GM12878 (cell line): Measurements from ENCODE around the gene AGAP1. TPM values are rescaled to one million over a fixed set of nuclear protein-coding genes. Genes with fewer than 3 reads are reported as not detected.

Source experiments
- ATAC-seq: fragments of 200-7000 bp; cut with Tn5 transposase; 3 replicates; pipeline ENCODE4 v1.9.1; 2020; ENCODE audit warnings: mild to moderate bottlenecking, moderate library complexity
- BruUV-seq: library from RNA; stranded (reverse); fragments of 400-500 nt; replicated peaks from 2 replicates; lab custom pipeline; 2021; lab: Mats Ljungman, UMichigan
- CTCF ChIA-PET: fragments of 300-600 bp; sonication (Branson Sonifier 250); formaldehyde crosslinking; extraction: SDS; loops from one replicate; lab custom pipeline; 2021; ENCODE audit warnings: inconsistent platforms; lab: Yijun Ruan, JAX
- POLR2A ChIA-PET: fragments of 350-600 bp; formaldehyde crosslinking; extraction: SDS; loops from one replicate; lab custom pipeline; 2021; ENCODE audit warnings: inconsistent platforms; lab: Charles Lee
- RAD21 ChIA-PET: fragments of 300-600 bp; sonication (Branson Sonifier 250); formaldehyde crosslinking; loops from one replicate; lab custom pipeline; 2023; ENCODE audit warnings: antibody characterized with exemption; ENCODE audit not compliant: unreplicated experiment; lab: Charles Lee
- SMC1A ChIA-PET: fragments of 300-600 bp; sonication (Branson Sonifier 250); formaldehyde crosslinking; loops from one replicate; lab custom pipeline; 2023; ENCODE audit not compliant: unreplicated experiment, uncharacterized antibody; lab: Charles Lee
- DNase-seq: peaks from one replicate; pipeline ENCODE4 v3.0.0-alpha.2; 2011; ENCODE audit warnings: low read depth, low spot score
- FAIRE-seq: peaks from 3 replicates; lab custom pipeline; 2011; peaks lifted over from hg19 to GRCh38; lab: Jason Lieb, UNC
- H2AFZ ChIP-seq: 2 replicates; pipeline ENCODE4 v1.6.0; 2011; ENCODE audit warnings: low read depth, low read length, control low read depth; ENCODE audit not compliant: control insufficient read depth
- H3K27ac ChIP-seq: 2 replicates; pipeline ENCODE4 v1.5.1; 2011; ENCODE audit warnings: control low read depth; ENCODE audit not compliant: control insufficient read depth, insufficient read depth
- H3K27me3 ChIP-seq, 2 experiments: replicated peaks in 1 of 2; 2 replicates each; pipeline versions ENCODE4 v1.6.0 to v1.6.1; 2011; ENCODE audit warnings: low read length in 1 of 2; ENCODE audit not compliant: control insufficient read depth in 2 of 2, insufficient read depth in 2 of 2
- H3K36me3 ChIP-seq, 2 experiments: 2 replicates each; pipeline ENCODE4 v1.5.1; 2011; ENCODE audit warnings: low read length in 1 of 2; ENCODE audit not compliant: control insufficient read depth in 2 of 2, insufficient read depth in 2 of 2
- H3K4me1 ChIP-seq: 2 replicates; pipeline ENCODE4 v1.6.1; 2011; ENCODE audit warnings: mild to moderate bottlenecking, low read length, moderate library complexity, mixed read lengths; ENCODE audit not compliant: control insufficient read depth, insufficient read depth
- H3K4me2 ChIP-seq: 2 replicates; pipeline ENCODE4 v1.6.0; 2011; ENCODE audit warnings: control low read depth; ENCODE audit not compliant: control insufficient read depth, insufficient read depth
- H3K4me3 ChIP-seq: fragments of 200-600 bp; sonication (generic); 2 replicates; pipeline ENCODE4 v1.5.1; 2016
- H3K79me2 ChIP-seq: 2 replicates; pipeline ENCODE4 v1.6.0; 2011; ENCODE audit warnings: low read length; ENCODE audit not compliant: control insufficient read depth, insufficient read depth
- H3K9ac ChIP-seq: 2 replicates; pipeline ENCODE4 v1.8.0; 2011; ENCODE audit warnings: low read length, control low read depth, mixed read lengths; ENCODE audit not compliant: control insufficient read depth, insufficient read depth
- H3K9me3 ChIP-seq: replicated peaks from 3 replicates; pipeline ENCODE4 v1.5.1; 2011; ENCODE audit warnings: mild to moderate bottlenecking, low read length; ENCODE audit not compliant: control insufficient read depth, insufficient read depth
- H4K20me1 ChIP-seq: 2 replicates; pipeline ENCODE4 v1.6.0; 2011; ENCODE audit not compliant: control insufficient read depth, insufficient read depth
- CBX5 ChIP-seq: sonication (generic); IDR thresholded peaks from 2 replicates; pipeline ENCODE4 v1.6.1; 2016; ENCODE audit warnings: low read depth, moderate library complexity, mild to moderate bottlenecking, inconsistent platforms
- CEBPB ChIP-seq, 2 experiments: fragments of 150-350 bp in 1 of 2; IDR thresholded peaks; 2 replicates each; pipeline ENCODE4 v1.6.1; 2012 to 2014; ENCODE audit warnings: low read depth in 2 of 2, low read length in 2 of 2, borderline replicate concordance in 1 of 2, inconsistent platforms in 1 of 2
- CHD4 ChIP-seq: fragments of 200-600 bp; sonication (generic); IDR thresholded peaks from 2 replicates; pipeline ENCODE4 v1.6.1; 2016; ENCODE audit warnings: mild to moderate bottlenecking
- JUND ChIP-seq: IDR thresholded peaks from 2 replicates; pipeline ENCODE4 v1.6.1; 2012; ENCODE audit warnings: low read depth, mild to moderate bottlenecking, low read length, improper control_type of control experiment, moderate library complexity
- PAX8 ChIP-seq: fragments of 450-650 bp; IDR thresholded peaks from 2 replicates; pipeline ENCODE4 v1.6.1; 2017; ENCODE audit warnings: mild to moderate bottlenecking, moderate library complexity
- SMARCA5 ChIP-seq: fragments of 450-650 bp; IDR thresholded peaks from 2 replicates; pipeline ENCODE4 v1.6.1; 2017; ENCODE audit warnings: mild to moderate bottlenecking
- SREBF1 ChIP-seq: IDR thresholded peaks from 2 replicates; pipeline ENCODE4 v1.6.1; 2012; ENCODE audit warnings: mild to moderate bottlenecking, low read length
- TBL1XR1 ChIP-seq: IDR thresholded peaks from 2 replicates; pipeline ENCODE4 v1.6.1; 2012; ENCODE audit warnings: low read depth, low read length, improper control_type of control experiment
- TCF3 ChIP-seq: IDR thresholded peaks from 2 replicates; pipeline ENCODE4 v1.6.1; 2012; ENCODE audit warnings: low read depth, mild to moderate bottlenecking, low read length, borderline replicate concordance; ENCODE audit not compliant: insufficient read depth
- USF2 ChIP-seq: IDR thresholded peaks from 2 replicates; pipeline ENCODE4 v1.6.1; 2011; ENCODE audit warnings: low read depth, low read length, improper control_type of control experiment, borderline replicate concordance
- WRNIP1 ChIP-seq: IDR thresholded peaks from 2 replicates; pipeline ENCODE4 v1.6.1; 2011; ENCODE audit warnings: low read depth, low read length, improper control_type of control experiment, borderline replicate concordance
- ZNF622 ChIP-seq: fragments of 450-650 bp; IDR thresholded peaks from 2 replicates; pipeline ENCODE4 v1.6.1; 2017; ENCODE audit warnings: mild to moderate bottlenecking, inconsistent platforms
- WGBS: methylation state at CpG from one replicate; pipeline ENCODE4 v1.1.6; 2016; ENCODE audit warnings: low lambda C conversion rate; ENCODE audit not compliant: insufficient replicate concordance, insufficient coverage; ENCODE audit errors: missing lambda C conversion rate; 5-methylcytosine and 5-hydroxymethylcytosine counted together
- in situ Hi-C: fragments of 300-500 bp; cut with MboI; formaldehyde crosslinking; loops from 9 replicates; pipeline ENCODE4 v1.14.3; 2018; ENCODE audit warnings: mixed read lengths
- intact Hi-C: fragments of 100-400 bp; cut with micrococcal nuclease; formaldehyde crosslinking; loops from one replicate; pipeline ENCODE4 v1.14.2; 2022; ENCODE audit not compliant: unreplicated experiment
- polyA plus RNA-seq, 11 experiments: library from polyadenylated mRNA; depleted of rRNA in 4 of 11; unstranded in 6 of 11; stranded (reverse) in 5 of 11; fragments of >200 nt; fragmentation: Nextera tagmentation in 4 of 11; fragmentation: Illumina TruSeq in 1 of 11; extraction: Ambion mirVana in 4 of 11; extraction: Trizol in 1 of 11; gene quantifications; 1 replicate in 1 of 11; 2 replicates in 10 of 11; pipeline versions ENCODE4 v1.2.1 to v1.2.3, GENCODE V29; 2011 to 2016; ENCODE audit warnings: inconsistent platforms in 2 of 11, missing spikeins in 2 of 11, low read depth in 1 of 11
- total RNA-seq, 4 experiments: library from RNA; depleted of rRNA in 3 of 4; stranded (reverse); fragments of >200 nt in 3 of 4; fragmentation: Illumina TruSeq in 1 of 4; extraction: Trizol in 1 of 4; gene quantifications; 2 replicates each; pipeline versions ENCODE4 v1.2.1 to v1.2.3, GENCODE V29; 2013 to 2021

The AGAP1 gene
- total and polyA plus RNA-seq, 10 of the 15 experiments (the other 5 are each of a cell fraction or from before 2014, with no cell fraction given) = 0.05 to 0.15 (median 0.06) TPM; not detected in 7

- Histone ChIP-seq H3K36me3 (no peaks in the 10 kb centered on the region), H3K4me1 (no peaks in the 10 kb centered on the region), H2AFZ (no peak overlapping the region), H3K4me2 (no peak overlapping the region), H3K9me3 (no peaks in the 10 kb centered on the region), H3K9ac (no peak overlapping the region), H3K4me3 (no peak overlapping the region), H4K20me1 (no peaks in the 10 kb centered on the region), H3K27ac (no peak overlapping the region), H3K27me3 (no peaks in the 10 kb centered on the region), H3K79me2 (no peaks in the 10 kb centered on the region)
- TF ChIP-seq CEBPB (IDR thresholded peaks at IDR 0.05; ENCODE audit: borderline replicate concordance in 1 of 2, low read depth in 2 of 2, low read length in 2 of 2) = no peak
- TF ChIP-seq JUND = no peak
- no peak for TF ChIP-seq CBX5
- TF ChIP-seq USF2 = no peak
- TF ChIP-seq ZNF622 = no peak
- no peak for TF ChIP-seq TBL1XR1
- TF ChIP-seq SREBF1 = no peak
- WGBS = 53% methylated on average over 6 of the region's 6 CpGs
- ATAC-seq (no peak), DNase-seq (no peak), FAIRE-seq (no peak)
- SMC1A ChIA-PET = no interaction called here
- RAD21 ChIA-PET = no interaction called here
- no TSS peak for BruUV-seq
- intact Hi-C loops = no loop called here
- in situ Hi-C loops = no loop called here
- POLR2A ChIA-PET = no interaction called here
- CTCF ChIA-PET = interaction anchor here (1.6 kb wide), 1 partner anchor 99 kb away, joined by 3 read pairs; no protein-coding TSS in a partner anchor
These were observed 153.4 kb downstream of the AGAP1 start for GRCh38 chr2:235647264-235647663.

- H3K9me3 ChIP-seq = no peaks in the 10 kb centered on the region
- FAIRE-seq (no peak), DNase-seq (no peak), ATAC-seq (no peak)
- no peak overlapping the region for H2AFZ ChIP-seq
- 8% methylated on average over 3 of the region's 3 CpGs for WGBS
- intact Hi-C loops = no loop called here
- no peak overlapping the region for H3K9ac ChIP-seq
- ChIA-PET CTCF (interaction anchor here (1.6 kb wide), 1 partner anchor 98 kb away, joined by 3 read pairs; no protein-coding TSS in a partner anchor), RAD21 (no interaction called here), POLR2A (no interaction called here), SMC1A (no interaction called here)
- no TSS peak for BruUV-seq
- TF ChIP-seq CHD4 = no peak
- TF ChIP-seq TCF3 = no peak
- TF ChIP-seq TBL1XR1 = no peak
- no peak for TF ChIP-seq SMARCA5
- TF ChIP-seq PAX8 = no peak
- no peak for TF ChIP-seq WRNIP1
- no peak overlapping the region for H3K27ac ChIP-seq
- no peaks in the 10 kb centered on the region for H3K4me1 ChIP-seq
- peaks cover 0 to 1% of the 10 kb centered on the region in 2 experiments; a peak in 1 of 4 replicates for H3K27me3 ChIP-seq
- H3K4me3 ChIP-seq = no peak overlapping the region
- H3K4me2 ChIP-seq = no peak overlapping the region
- no peaks in the 10 kb centered on the region for H3K79me2 ChIP-seq
- in situ Hi-C loops = no loop called here
- H3K36me3 ChIP-seq = no peaks in the 10 kb centered on the region
- no peaks in the 10 kb centered on the region for H4K20me1 ChIP-seq
These were observed 154.0 kb downstream of the AGAP1 start for GRCh38 chr2:235647877-235648276.
